Left forelimb (tissue), 1 donor: ENCODE measurements around the gene ZBED4.
A peak's percentile ranks its signal among the peaks of the same experiment; 100 is the strongest.
"Not testable (repeated sequence)": the region's sequence is repeated elsewhere in the genome, so short reads cannot be mapped to it uniquely, and the experiment has no call there.

ENCODE experiments used
- DNase-seq: peaks from one replicate; pipeline ENCODE4 v3.0.0-alpha.2; 2018; ENCODE audit warnings: low spot score

The ZBED4 gene

DNA sequence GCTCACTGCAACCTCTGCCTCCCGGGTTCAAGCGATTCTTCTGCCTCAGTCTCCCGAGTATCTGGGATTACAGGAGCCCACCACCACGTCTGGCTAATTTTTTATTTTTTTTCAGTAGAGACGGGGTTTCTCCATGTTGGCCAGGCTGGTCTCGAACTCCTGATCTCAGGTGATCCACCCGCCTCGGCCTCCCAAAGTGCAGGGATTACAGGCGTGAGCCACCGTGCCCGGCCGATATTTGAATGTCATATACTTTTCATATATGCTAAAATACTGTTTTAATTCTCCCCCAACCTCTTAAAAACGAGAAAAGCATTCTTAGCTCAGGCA, 1.1 kb upstream of the ZBED4 start:
- DNase-seq, result not testable (repeated sequence)

DNA sequence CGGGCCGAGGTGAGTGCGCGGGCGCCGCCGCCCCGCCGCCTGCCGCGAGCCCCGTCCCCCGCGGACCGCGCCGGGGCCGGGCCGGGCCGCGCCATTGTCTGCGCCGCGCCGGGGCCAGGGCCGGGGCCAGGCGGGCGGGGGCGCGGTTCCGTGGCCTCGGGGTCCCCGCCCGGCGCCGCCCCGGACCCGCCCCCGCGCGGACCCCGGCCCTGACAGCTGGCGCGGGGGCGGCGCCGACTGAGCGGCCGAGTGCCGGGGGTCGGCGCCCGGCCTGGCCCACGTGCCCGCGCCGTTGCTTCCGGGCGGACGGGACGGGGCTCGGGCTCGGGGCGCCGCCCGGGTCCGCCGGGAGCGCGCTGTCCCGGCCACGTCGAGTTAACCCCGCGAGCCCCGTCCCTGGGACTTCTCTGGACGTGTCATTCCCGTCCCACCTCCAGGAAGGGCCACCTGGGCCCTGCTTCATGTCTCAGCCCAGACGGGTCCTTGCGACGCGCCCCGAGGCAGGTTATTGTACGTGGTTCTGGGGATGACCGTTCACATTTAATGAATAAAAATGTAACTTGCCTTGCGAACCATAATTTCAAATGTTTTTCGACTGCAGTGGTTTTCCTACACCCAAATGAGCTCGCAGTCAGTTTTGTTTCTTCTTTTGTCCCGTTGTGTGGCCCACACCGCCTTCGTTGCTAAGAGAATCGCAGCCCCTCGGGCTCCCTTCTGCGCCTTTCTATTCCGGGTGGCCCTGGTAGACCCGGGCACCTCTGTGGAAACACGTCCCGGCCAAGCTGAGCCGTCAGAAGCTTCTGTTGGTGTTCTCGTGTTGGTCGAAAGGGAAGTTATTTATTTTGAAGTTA, 562 bp downstream of the ZBED4 start:
- DNase-seq, result no peak

DNA sequence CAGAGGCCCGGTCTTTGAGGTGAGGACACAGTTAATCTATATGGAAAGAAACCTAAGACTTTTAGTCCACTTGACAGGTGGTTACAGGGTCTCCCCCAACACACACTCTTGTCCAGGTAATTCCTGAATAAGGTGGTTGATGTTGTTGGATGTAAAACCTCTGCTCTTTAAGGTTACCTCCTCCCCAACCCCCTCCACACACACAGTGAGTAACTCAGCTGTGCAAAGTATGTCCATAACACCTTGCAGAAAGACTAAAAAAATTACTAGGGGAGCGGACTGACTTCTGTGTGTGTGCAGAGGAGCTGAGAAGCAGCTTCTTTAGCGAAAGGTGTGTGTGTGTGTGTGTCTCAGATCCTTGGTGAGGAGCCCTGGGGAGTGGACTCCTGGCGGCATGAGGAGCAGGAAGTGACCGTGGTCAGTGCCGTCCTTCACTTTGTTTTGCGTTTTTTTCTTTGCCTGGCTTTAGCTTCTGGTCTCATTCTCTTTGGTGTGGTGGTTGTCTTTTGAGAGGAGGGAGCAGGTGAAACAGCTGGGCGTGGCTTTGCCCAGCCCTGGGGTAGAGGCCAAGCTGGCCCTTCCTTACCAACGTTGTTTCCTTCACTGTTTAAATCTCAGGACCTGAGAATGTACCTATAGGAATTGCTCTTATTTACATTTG, 1.7 kb downstream of the ZBED4 start:
- no peak for DNase-seq

- DNase-seq, result no peak
Measured at GRCh38 chr22:49856343-49856742, 2.7 kb downstream of the ZBED4 start.

- no peak for DNase-seq
Measured at GRCh38 chr22:49856766-49857618, 3.3 kb downstream of the ZBED4 start.

DNA sequence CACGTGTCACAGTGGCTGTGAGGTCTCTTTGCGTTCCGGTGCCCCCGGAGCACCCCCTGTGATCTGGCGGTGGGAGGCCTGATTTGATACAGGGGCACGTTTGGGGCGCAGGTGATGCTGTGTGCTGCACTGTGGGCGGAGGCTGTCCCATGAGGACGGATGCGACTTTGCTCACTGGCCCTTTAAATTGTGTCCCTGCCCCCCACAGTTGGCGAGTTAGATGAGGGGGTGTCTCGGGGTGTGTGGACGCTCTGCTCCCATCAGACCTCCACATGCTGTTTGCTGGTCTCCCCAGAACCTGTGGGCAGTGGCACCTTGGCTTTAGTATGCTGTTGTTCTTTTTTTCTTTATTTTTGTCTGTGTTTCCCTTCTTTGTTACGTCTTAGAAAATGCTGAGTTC, 5.2 kb downstream of the ZBED4 start:
- peak; percentile 49 for DNase-seq

DNA sequence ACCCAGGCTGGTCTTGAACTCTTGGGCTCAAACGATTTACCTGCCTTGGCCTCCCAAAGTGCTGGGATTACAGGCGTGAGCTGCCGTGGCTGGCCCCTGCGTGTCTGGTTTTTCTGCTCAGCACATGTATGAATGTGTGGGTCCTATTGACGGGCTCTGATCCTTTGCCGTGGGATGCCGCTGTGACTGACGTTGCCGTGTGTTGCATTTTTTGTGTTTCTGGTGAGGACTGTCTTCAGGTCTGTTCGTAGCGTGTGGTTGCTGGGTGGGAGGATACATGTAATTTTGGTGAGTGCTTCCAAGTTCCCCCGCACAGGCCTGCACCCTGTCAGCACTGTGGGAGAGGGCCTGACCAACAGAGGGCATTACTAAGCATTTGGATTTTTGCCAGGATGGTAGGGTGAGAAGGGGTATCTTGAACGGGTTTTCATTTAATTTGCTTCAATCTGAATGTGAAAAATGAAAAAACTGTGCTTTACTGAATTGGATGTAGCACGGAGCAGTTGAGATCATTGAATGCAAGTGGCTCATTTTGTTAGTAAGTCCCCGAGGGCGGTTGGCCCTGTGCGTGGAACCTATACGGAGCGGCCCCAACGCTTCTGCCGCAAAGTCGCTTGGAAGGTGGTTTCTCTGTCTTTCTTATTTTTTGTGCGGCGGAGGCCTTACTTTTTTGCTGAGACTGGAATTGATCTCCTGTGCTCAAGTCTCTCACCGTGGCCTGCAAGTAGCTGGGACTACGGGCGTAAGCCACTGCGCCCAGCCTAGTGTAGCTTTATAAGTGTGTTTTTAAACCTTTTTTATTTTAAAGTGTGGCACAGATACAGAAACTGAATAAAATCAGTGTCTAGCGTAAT, 8.2 kb downstream of the ZBED4 start:
- DNase-seq, result no peak

DNA sequence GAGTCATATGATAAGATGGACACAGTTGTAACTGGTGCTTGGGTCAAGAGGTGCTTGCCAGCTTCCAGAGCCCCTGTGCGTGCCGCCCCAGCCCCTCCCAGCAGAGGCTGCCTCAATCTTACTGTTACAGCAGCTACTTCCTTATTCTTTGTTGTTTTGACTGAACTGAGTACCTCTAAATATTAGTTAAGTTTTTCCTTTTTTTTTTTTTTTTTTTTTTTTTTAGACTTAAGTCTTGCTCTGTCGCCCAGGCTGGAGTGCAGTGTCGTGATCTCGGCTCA, 8.8 kb downstream of the ZBED4 start:
- DNase-seq, result no peak

- DNase-seq, result no peak
Measured at GRCh38 chr22:49863931-49864330, 10.3 kb downstream of the ZBED4 start.

GRCh38 chr22:49865156-49865555, 11.5 kb downstream of the ZBED4 start:
- no peak for DNase-seq

- DNase-seq, result no peak
Measured at GRCh38 chr22:49866134-49866533, 12.5 kb downstream of the ZBED4 start.

DNA sequence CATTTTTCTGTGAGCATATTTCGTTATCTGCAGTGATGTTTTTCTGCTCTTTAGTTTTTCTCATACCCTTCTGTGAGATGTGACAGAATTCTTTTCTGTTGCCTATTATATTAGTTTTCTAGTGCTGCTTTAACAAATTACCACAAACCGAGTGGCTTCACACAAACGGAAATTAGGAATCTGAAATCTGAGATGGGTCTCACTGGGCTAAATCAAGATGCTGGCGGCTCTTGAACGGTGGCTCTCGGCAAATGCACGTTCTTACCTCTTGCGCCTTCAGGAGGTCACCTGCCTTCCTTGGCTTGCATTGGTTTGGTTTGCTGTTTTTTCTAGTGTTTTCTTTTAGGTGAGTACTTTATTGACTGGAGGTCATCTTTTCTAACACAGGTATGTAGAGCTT, 13.0 kb downstream of the ZBED4 start:
- DNase-seq, result no peak

GRCh38 chr22:49867303-49868265, 13.9 kb downstream of the ZBED4 start:
- no peak for DNase-seq

- no peak for DNase-seq
Measured at GRCh38 chr22:49869086-49869830, 15.6 kb downstream of the ZBED4 start.

GRCh38 chr22:49869845-49870712, 16.4 kb downstream of the ZBED4 start:
- no peak for DNase-seq

DNA sequence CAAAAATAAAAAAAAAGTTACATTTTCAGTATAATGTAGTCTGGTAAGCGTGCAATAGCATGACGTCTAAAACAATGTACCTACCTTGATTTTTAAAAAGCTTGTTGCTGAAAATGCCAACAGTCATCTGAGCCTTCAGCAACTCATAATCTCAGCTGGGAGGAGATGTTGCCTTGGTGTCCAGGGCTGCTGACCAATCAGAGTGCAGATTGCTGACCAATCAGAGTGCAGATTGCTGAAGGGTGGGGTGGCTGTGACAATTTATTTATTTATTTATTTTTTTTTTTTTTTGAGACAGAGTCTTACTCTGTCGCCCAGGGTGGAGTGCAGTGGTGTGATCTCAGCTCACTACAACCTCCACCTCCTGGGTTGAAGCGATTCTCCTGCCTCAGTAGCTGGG, 17.8 kb downstream of the ZBED4 start:
- no peak for DNase-seq

GRCh38 chr22:49872347-49872746, 18.7 kb downstream of the ZBED4 start:
- no peak for DNase-seq

DNA sequence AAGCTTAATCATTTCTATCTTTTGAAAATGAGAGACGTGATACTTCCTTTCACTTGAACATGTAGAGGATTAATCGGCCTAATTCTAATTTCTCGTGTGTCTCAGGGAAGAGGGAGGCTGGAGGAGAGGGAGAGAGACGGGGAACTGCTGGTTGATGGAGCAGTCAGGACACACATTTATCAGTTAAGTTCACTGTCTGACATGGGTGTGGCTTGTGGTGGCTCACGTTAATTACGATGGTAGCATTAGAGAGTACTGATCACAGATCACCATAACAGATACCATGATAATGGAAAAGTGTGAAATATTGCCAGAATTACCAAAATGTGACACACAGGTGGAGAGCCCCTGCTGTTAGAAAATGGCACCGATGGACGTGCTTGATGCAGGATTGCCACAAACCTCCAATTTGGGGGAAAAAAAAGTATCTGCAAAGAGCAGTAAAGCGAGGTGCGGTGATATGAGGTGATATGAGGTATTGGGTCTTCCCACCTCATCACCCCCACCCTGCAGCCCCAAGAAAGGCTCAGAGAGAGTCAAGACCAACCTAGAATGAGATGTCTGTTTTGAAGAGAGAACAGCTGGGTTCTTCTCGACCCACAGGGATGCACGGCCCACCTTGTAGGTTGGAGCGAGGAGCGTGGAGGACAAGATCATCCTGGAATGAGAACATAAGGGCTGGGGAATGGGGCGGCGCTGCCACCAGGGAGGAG, 19.7 kb downstream of the ZBED4 start:
- DNase-seq, result no peak

DNA sequence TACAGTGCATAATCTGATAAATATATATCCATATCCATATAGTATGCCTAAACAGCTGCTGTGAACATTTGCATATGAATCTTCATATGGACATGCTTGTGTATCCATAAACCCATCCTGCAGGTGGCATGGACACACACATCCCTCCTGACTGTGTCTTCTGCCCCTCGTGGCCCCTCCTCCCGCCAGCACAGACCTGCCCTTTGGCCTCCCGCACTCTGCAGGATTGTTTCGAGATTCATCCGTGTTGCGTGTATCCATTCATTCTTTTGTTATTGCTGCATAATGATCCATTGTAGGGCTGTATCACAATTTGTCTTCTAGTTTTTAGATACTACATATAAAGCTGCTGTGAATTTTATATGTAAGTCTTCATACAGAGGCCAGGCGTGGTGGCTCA, 24.0 kb downstream of the ZBED4 start:
- DNase-seq, result no peak
